Muscle layer of duodenum (tissue), 2 donors: ENCODE data around the gene PTPN23.

Source experiments
- H3K27ac ChIP-seq: one replicate; pipeline ENCODE4 v1.7.0; 2013; ENCODE audit warnings: mild to moderate bottlenecking, low read length
- H3K27me3 ChIP-seq: one replicate; pipeline ENCODE4 v1.7.0; 2013; ENCODE audit warnings: low read depth, mild to moderate bottlenecking, control low read depth, low read length
- H3K36me3 ChIP-seq, 2 donors: one replicate each; pipeline ENCODE4 v1.7.0; 2013; ENCODE audit warnings: low read length in 2 of 2, control low read depth in 1 of 2, mild to moderate bottlenecking in 1 of 2; ENCODE audit not compliant: insufficient read depth in 2 of 2, control insufficient read depth in 1 of 2
- H3K4me1 ChIP-seq, 2 donors: one replicate each; pipeline ENCODE4 v1.7.0; 2013; ENCODE audit warnings: low read length in 2 of 2, mild to moderate bottlenecking in 2 of 2, control low read depth in 1 of 2, moderate library complexity in 1 of 2; ENCODE audit not compliant: insufficient read depth in 2 of 2, control insufficient read depth in 1 of 2
- H3K4me3 ChIP-seq, 2 donors: one replicate each; pipeline ENCODE4 v1.7.0; 2013; ENCODE audit warnings: low read length in 2 of 2, low read depth in 1 of 2, mild to moderate bottlenecking in 1 of 2
- H3K9me3 ChIP-seq, 2 donors: one replicate each; pipeline ENCODE4 v1.7.0; 2013; ENCODE audit warnings: low read length in 2 of 2, control low read depth in 1 of 2, mild to moderate bottlenecking in 1 of 2; ENCODE audit not compliant: control insufficient read depth in 1 of 2
- donor health status: healthy.

The PTPN23 gene

DNA sequence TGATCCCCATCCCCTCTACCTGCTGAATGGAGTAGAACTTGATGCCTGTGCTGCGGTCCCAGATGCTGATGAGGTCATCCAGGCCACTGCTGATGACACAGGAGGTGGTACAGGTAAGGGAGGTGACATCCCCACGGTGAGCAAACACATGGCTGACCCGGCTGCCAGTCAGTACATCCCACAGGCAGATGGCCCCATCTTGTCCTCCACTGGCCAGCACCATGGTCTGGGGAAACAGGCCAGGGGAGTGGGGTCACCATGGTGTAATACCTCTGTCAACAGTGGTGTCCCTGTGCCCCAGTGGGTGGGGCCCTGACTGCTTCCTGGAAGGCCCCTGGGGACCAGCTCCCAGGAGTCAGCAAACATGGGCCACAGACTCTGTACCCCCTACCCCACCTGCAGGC, 33.3 kb downstream of the PTPN23 start:
- Histone ChIP-seq H3K36me3 (peaks cover 46 to 76% of the 10 kb centered on the region in 2 donors), H3K9me3 (no peaks in the 10 kb centered on the region), H3K27me3 (no peaks in the 10 kb centered on the region), H3K4me3 (no peak overlapping the region), H3K27ac (no peak overlapping the region), H3K4me1 (no peaks in the 10 kb centered on the region)

GRCh38 chr3:47414666-47415587, 34.1 kb downstream of the PTPN23 start:
- Histone ChIP-seq H3K9me3 (no peaks in the 10 kb centered on the region), H3K27ac (no peak overlapping the region), H3K4me1 (no peaks in the 10 kb centered on the region), H3K36me3 (peaks cover 47 to 71% of the 10 kb centered on the region in 2 donors), H3K27me3 (no peaks in the 10 kb centered on the region), H3K4me3 (no peak overlapping the region)

DNA sequence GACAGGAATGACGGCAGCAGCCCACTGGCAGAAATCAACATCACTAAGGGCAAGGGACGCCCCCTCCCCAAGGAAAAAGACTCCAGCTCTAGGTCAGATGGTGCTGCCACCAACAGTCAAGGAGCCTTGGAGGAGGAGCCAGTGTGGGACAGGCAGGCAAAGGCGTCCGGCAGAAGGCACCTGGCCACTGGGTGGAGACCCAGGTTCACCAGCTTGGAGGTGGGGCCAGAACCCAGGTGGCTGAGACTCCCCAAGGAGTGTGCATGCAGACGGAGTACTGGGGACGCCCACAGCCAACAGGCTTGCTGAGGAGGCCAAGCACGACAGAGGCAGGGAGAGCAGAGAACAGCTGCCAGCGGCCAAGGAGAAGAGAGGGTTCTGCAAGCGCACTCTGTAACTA, 35.2 kb downstream of the PTPN23 start:
- Histone ChIP-seq H3K4me3 (no peak overlapping the region), H3K36me3 (peaks cover 53 to 70% of the 10 kb centered on the region in 2 donors), H3K27ac (no peak overlapping the region), H3K9me3 (no peaks in the 10 kb centered on the region), H3K27me3 (no peaks in the 10 kb centered on the region), H3K4me1 (peaks cover 0 to 4% of the 10 kb centered on the region in 2 donors)

DNA sequence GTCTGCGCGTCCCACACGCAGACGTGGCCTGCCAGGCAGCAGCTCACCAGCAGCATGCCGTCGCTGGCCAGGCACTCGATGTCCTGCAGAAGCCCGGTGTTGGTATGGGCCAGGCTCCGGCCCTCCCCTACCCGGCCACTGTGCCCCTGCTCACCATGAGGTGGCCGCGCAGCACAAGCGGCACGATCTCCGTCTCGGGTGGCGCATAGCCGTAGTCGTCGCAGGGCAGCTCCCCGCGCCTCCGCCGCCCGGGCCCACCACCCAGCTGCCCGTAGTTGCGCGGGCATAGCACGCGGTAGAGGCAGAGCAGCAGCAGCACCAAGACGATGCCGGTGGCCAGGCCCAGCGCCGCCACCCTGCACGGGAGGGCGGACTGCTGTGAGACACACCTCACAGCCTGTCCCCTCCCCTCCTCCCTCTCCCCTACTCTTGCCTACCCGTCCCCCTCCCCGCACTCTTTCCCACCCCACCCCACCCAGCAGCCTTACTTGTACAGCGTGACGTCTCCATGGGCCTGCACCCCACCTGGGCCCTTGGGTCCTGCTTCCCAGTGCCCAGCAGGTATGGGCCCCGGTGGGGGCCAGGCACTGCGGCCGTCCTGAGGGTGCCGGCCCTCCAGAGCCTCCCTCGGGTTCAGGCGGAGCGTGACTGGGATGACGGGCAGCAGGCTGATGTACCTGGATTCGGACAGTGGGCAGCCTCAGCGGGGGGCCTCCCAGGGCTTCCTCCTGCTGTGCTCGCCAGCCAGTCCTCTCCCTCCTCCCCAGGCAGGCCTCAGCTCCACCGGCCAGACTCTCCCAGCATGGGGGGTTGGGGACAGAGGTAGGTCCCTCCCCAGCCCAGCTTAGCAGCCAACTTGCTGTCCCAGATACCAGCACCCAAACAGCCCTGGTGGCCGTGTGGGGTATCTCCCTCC, 37.6 kb downstream of the PTPN23 start:
- Histone ChIP-seq H3K4me3 (no peak overlapping the region), H3K27ac (no peak overlapping the region), H3K4me1 (peaks cover 6 to 15% of the 10 kb centered on the region in 2 donors), H3K9me3 (no peaks in the 10 kb centered on the region), H3K27me3 (no peaks in the 10 kb centered on the region), H3K36me3 (peaks cover 32 to 46% of the 10 kb centered on the region in 2 donors)

GRCh38 chr3:47419083-47420043, 38.5 kb downstream of the PTPN23 start:
- Histone ChIP-seq H3K4me1 (peaks cover 6 to 15% of the 10 kb centered on the region in 2 donors), H3K4me3 (no peak overlapping the region), H3K27me3 (no peaks in the 10 kb centered on the region), H3K27ac (no peak overlapping the region), H3K9me3 (no peaks in the 10 kb centered on the region), H3K36me3 (peaks cover 23 to 46% of the 10 kb centered on the region in 2 donors)

DNA sequence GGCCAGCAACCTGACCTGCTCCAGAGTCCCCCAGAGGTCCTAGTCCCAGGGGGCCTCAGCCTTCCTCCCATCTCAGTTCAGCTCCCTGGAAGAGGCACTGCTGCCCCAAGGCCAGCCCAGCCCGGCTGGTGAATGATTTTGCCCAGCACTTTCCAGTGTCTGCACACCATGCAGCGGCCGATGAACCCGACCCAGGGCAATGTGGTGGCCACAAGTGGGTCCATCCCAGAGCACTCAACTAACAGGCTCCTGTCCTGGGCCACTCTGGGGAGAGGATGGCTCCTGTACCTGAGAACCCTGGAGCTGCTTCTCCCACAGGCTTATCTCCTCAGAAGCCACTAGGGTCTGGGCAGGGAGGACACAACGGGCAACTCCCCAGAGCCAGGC, 39.2 kb downstream of the PTPN23 start:
- peaks cover 24 to 42% of the 10 kb centered on the region in 2 donors for H3K36me3 ChIP-seq
- no peaks in the 10 kb centered on the region for H3K27me3 ChIP-seq
- H3K4me3 ChIP-seq: no peak overlapping the region
- no peaks in the 10 kb centered on the region for H3K9me3 ChIP-seq
- H3K4me1 ChIP-seq: peaks cover 6 to 15% of the 10 kb centered on the region in 2 donors
- H3K27ac ChIP-seq: no peak overlapping the region

GRCh38 chr3:47420511-47421484, 40.0 kb downstream of the PTPN23 start:
- H3K27ac ChIP-seq: peak overlapping the region; percentile 62
- H3K4me1 ChIP-seq: peaks cover 6 to 15% of the 10 kb centered on the region in 2 donors
- peak overlapping the region in 1 of 2 donors; percentile 23 for H3K4me3 ChIP-seq
- no peaks in the 10 kb centered on the region for H3K9me3 ChIP-seq
- peaks cover 22 to 42% of the 10 kb centered on the region in 2 donors for H3K36me3 ChIP-seq
- H3K27me3 ChIP-seq: no peaks in the 10 kb centered on the region

- H3K36me3 ChIP-seq: peaks cover 27 to 43% of the 10 kb centered on the region in 2 donors
- no peaks in the 10 kb centered on the region for H3K27me3 ChIP-seq
- no peak overlapping the region for H3K4me3 ChIP-seq
- peak overlapping the region; percentile 62 for H3K27ac ChIP-seq
- peaks cover 6 to 15% of the 10 kb centered on the region in 2 donors for H3K4me1 ChIP-seq
- H3K9me3 ChIP-seq: no peaks in the 10 kb centered on the region
Measured at GRCh38 chr3:47421741-47422649, 41.2 kb downstream of the PTPN23 start.

- no peaks in the 10 kb centered on the region for H3K9me3 ChIP-seq
- no peak overlapping the region for H3K4me3 ChIP-seq
- H3K4me1 ChIP-seq: peaks cover 6 to 15% of the 10 kb centered on the region in 2 donors
- no peak overlapping the region for H3K27ac ChIP-seq
- H3K27me3 ChIP-seq: no peaks in the 10 kb centered on the region
- peaks cover 34 to 46% of the 10 kb centered on the region in 2 donors for H3K36me3 ChIP-seq
Measured at GRCh38 chr3:47422743-47423142, 41.9 kb downstream of the PTPN23 start.
